Measurements from ENCODE around the gene CBARP. TPM values are rescaled to one million over a fixed set of nuclear protein-coding genes. Genes with fewer than 3 reads are reported as not detected.

CBARP gene
- total and polyA plus RNA-seq, 4 donors: 0.05 to 0.25 (median 0.06) TPM; not detected in 1

DNA sequence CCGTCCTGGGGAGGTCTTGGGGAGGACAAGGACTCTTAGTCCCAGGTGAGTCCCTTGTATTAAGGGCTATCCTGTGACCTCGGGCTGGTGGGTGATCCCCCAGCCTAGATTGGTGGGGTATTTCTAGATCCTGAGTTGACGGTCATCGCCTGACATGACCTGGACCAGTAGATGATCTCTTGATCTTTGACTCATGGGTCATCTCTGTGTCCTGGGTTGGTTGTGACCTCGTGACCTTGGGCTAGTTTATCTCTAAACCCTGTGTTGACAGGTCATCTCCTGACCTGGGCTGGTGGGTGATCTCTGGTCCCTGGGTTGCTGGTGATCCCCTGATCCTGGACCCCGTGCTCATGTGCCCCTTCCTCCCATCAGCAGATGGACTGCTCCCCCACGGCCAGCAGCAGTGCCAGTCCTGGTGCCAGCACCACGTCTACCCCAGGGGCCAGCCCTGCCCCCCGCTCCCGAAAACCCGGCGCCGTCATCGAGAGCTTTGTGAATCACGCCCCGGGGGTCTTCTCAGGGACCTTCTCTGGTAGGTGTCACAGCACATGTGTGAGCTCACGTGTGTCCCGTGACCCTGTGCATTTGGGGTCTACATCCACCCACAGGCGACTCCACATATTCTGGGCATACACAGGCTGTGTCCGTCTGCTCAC lies 16.9 kb upstream of the CBARP start:
- H3K27ac ChIP-seq (ENCODE audit: low read depth in 1 of 2, low read length in 2 of 2): peak overlapping the region; percentile 90 to 97
- no peaks in the 10 kb centered on the region for H3K9me3 ChIP-seq (ENCODE audit: control insufficient read depth in 4 of 4, low read length in 3 of 4)
- TF ChIP-seq, protein P1, sequence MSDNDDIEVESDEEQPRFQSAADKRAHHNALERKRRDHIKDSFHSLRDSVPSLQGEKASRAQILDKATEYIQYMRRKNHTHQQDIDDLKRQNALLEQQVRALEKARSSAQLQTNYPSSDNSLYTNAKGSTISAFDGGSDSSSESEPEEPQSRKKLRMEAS (IDR thresholded peaks at IDR 0.05): peak; percentile 49
- TF ChIP-seq RXRA (IDR thresholded peaks at IDR 0.05) (peak; percentile 98 to 99), NR2F2 (IDR thresholded peaks at IDR 0.05) (peak; percentile 100), YY1 (IDR thresholded peaks at IDR 0.05) (no peak), SP1 (IDR thresholded peaks at IDR 0.05) (peak; percentile 65), HNF4G (IDR thresholded peaks at IDR 0.05) (peak; percentile 84), EGR1 (IDR thresholded peaks at IDR 0.05; ENCODE audit: low read depth in 2 of 2) (no peak), FOXA2 (IDR thresholded peaks at IDR 0.05) (peak; percentile 67), JUND (IDR thresholded peaks at IDR 0.05) (peak in 1 of 2 donors; percentile 52), GABPA (IDR thresholded peaks at IDR 0.05 in 1 of 2, conservative IDR thresholded peaks at IDR 0.05 in 1 of 2) (no peak), HNF4A (conservative IDR thresholded peaks at IDR 0.05) (peak; percentile 97 to 98), RAD21 (IDR thresholded peaks at IDR 0.05) (peak in 1 of 2 donors; percentile 10), TAF1 (conservative IDR thresholded peaks at IDR 0.05) (no peak), FOXA1 (IDR thresholded peaks at IDR 0.05) (no peak)
- TF ChIP-seq, protein P2, sequence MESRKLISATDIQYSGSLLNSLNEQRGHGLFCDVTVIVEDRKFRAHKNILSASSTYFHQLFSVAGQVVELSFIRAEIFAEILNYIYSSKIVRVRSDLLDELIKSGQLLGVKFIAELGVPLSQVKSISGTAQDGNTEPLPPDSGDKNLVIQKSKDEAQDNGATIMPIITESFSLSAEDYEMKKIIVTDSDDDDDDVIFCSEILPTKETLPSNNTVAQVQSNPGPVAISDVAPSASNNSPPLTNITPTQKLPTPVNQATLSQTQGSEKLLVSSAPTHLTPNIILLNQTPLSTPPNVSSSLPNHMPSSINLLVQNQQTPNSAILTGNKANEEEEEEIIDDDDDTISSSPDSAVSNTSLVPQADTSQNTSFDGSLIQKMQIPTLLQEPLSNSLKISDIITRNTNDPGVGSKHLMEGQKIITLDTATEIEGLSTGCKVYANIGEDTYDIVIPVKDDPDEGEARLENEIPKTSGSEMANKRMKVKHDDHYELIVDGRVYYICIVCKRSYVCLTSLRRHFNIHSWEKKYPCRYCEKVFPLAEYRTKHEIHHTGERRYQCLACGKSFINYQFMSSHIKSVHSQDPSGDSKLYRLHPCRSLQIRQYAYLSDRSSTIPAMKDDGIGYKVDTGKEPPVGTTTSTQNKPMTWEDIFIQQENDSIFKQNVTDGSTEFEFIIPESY (IDR thresholded peaks at IDR 0.05): no peak
- TF ChIP-seq, protein P3, sequence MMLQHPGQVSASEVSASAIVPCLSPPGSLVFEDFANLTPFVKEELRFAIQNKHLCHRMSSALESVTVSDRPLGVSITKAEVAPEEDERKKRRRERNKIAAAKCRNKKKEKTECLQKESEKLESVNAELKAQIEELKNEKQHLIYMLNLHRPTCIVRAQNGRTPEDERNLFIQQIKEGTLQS (IDR thresholded peaks at IDR 0.05): no peak
- TF ChIP-seq, protein P4, sequence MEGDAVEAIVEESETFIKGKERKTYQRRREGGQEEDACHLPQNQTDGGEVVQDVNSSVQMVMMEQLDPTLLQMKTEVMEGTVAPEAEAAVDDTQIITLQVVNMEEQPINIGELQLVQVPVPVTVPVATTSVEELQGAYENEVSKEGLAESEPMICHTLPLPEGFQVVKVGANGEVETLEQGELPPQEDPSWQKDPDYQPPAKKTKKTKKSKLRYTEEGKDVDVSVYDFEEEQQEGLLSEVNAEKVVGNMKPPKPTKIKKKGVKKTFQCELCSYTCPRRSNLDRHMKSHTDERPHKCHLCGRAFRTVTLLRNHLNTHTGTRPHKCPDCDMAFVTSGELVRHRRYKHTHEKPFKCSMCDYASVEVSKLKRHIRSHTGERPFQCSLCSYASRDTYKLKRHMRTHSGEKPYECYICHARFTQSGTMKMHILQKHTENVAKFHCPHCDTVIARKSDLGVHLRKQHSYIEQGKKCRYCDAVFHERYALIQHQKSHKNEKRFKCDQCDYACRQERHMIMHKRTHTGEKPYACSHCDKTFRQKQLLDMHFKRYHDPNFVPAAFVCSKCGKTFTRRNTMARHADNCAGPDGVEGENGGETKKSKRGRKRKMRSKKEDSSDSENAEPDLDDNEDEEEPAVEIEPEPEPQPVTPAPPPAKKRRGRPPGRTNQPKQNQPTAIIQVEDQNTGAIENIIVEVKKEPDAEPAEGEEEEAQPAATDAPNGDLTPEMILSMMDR (IDR thresholded peaks at IDR 0.05; ENCODE audit: low read depth, low read length, missing input control): no peak
- TF ChIP-seq, protein P5, sequence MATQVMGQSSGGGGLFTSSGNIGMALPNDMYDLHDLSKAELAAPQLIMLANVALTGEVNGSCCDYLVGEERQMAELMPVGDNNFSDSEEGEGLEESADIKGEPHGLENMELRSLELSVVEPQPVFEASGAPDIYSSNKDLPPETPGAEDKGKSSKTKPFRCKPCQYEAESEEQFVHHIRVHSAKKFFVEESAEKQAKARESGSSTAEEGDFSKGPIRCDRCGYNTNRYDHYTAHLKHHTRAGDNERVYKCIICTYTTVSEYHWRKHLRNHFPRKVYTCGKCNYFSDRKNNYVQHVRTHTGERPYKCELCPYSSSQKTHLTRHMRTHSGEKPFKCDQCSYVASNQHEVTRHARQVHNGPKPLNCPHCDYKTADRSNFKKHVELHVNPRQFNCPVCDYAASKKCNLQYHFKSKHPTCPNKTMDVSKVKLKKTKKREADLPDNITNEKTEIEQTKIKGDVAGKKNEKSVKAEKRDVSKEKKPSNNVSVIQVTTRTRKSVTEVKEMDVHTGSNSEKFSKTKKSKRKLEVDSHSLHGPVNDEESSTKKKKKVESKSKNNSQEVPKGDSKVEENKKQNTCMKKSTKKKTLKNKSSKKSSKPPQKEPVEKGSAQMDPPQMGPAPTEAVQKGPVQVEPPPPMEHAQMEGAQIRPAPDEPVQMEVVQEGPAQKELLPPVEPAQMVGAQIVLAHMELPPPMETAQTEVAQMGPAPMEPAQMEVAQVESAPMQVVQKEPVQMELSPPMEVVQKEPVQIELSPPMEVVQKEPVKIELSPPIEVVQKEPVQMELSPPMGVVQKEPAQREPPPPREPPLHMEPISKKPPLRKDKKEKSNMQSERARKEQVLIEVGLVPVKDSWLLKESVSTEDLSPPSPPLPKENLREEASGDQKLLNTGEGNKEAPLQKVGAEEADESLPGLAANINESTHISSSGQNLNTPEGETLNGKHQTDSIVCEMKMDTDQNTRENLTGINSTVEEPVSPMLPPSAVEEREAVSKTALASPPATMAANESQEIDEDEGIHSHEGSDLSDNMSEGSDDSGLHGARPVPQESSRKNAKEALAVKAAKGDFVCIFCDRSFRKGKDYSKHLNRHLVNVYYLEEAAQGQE (IDR thresholded peaks at IDR 0.05): no peak
- DNase-seq (ENCODE audit: low spot score): no peak
- H3K4me1 ChIP-seq (ENCODE audit: control insufficient read depth in 4 of 4, insufficient read depth in 4 of 4, low read length in 3 of 4): peaks cover 18 to 75% (median 46%) of the 10 kb centered on the region in 4 donors
- 66% methylated on average over 20 of the region's 20 CpGs for WGBS
- H3K36me3 ChIP-seq (ENCODE audit: control insufficient read depth in 4 of 4, insufficient read depth in 3 of 4, low read depth in 1 of 4, low read length in 3 of 4): peaks cover 20 to 30% (median 23%) of the 10 kb centered on the region in 4 donors
- no peak overlapping the region for H3K4me3 ChIP-seq (ENCODE audit: low read depth in 1 of 3, low read length in 3 of 3)
- H3K9ac ChIP-seq (ENCODE audit: low read depth in 1 of 2, low read length in 2 of 2): no peak overlapping the region
- no peaks in the 10 kb centered on the region for H3K27me3 ChIP-seq (ENCODE audit: control insufficient read depth in 4 of 4, insufficient read depth in 4 of 4, low read length in 3 of 4)

Measured in liver (tissue), 9 donors.